C4-2B (cell line): ENCODE measurements around the gene CSNK1D.

ENCODE experiments used
- H3K27ac ChIP-seq: fragments of 450-650 bp; 2 replicates; pipeline ENCODE4 v1.5.1; 2017
- ZFX ChIP-seq: fragments of 450-650 bp; IDR thresholded peaks from 2 replicates; pipeline ENCODE4 v1.6.1; 2017
- TF ChIP-seq, protein P1 (sequence below): fragments of 450-650 bp; conservative IDR thresholded peaks from 2 replicates; pipeline ENCODE4 v1.5.1; 2017; ENCODE audit warnings: mild to moderate bottlenecking

The CSNK1D gene

DNA sequence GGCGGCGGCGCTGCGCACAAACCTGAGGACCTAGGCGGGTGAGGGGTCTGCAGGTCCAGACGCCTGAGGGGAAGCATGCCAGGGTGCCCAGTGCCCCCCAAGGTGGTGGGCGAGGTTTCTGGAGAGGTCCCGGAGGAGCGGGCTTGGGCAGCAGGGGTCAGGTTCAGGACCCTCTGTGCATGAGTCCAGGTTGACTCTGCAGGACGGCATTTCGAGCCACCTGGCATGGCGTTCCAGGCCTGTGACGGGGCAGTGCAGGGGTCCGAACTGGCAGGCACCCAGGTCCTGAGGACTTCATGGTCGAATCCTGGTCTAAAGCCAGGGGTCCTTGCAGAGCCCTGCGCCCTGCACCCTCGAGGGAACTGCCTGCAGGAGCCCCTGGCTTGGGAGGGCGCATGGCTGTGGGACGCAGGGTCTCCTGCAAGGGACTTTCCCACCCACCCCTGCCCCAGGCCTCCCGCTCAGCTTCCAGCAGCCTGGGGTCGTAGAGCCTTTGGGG is 41.1 kb downstream of the CSNK1D start:
- H3K27ac ChIP-seq = peak overlapping the region; percentile 95
- TF ChIP-seq, protein P1, sequence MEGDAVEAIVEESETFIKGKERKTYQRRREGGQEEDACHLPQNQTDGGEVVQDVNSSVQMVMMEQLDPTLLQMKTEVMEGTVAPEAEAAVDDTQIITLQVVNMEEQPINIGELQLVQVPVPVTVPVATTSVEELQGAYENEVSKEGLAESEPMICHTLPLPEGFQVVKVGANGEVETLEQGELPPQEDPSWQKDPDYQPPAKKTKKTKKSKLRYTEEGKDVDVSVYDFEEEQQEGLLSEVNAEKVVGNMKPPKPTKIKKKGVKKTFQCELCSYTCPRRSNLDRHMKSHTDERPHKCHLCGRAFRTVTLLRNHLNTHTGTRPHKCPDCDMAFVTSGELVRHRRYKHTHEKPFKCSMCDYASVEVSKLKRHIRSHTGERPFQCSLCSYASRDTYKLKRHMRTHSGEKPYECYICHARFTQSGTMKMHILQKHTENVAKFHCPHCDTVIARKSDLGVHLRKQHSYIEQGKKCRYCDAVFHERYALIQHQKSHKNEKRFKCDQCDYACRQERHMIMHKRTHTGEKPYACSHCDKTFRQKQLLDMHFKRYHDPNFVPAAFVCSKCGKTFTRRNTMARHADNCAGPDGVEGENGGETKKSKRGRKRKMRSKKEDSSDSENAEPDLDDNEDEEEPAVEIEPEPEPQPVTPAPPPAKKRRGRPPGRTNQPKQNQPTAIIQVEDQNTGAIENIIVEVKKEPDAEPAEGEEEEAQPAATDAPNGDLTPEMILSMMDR = no peak
- 0 out of 2 replicates have a peak, but pooled peaks have one; percentile 3 for TF ChIP-seq ZFX

DNA sequence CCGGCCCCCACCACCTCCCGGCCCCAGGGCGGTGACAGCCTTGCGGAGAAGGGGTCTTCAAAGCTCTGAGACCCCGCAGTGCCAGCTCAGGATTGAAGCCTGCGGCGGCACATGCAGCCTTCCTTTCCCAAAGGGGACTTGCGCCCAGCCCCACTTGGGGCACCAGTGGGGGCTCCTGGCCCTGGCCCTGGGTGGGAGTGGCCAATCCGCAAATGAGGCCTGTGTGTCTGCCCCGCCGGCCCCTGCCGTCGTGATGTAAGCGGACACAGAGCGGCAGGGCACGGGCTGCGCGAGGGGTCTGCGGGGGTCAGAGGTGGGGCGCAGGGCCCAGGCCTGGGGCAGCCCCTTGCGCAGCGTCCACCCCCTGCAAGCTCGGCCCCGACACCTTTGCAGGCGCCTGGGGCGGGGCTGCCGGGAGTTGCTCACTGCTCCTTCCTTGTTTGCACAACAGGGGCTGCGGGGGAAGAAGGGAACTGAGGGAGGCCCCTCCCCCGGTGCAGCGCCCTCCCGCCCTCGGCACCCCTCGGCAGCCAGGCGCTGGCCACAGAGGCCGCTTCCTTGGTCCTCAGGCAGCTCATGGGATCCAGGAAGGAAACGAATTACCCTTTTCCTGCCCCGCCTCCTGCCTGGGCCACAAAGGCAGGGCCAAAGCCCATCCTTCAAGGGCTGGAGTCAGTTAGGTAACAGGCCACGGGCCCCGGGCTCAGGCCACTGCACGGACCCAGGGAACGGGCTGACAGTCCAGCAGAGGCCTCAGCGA is 41.8 kb downstream of the CSNK1D start:
- TF ChIP-seq, protein P1 = no peak
- TF ChIP-seq ZFX = peak; percentile 38
- peak overlapping the region; percentile 95 for H3K27ac ChIP-seq

DNA sequence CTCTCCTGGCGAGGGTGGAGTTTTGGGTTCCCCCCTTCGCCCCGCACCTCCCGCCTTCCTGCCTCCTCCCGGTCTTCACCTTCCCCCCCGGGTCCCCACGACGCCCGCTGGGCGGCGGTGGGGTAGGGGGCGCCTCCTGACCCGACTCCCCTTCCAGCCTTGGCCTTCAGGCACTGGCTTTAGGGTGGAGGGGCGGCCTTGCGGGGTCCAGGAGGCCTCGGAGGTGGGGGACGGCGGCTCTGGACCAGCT is 42.3 kb downstream of the CSNK1D start:
- H3K27ac ChIP-seq = peak overlapping the region; percentile 95
- no peak for TF ChIP-seq ZFX
- TF ChIP-seq, protein P1 = no peak

DNA sequence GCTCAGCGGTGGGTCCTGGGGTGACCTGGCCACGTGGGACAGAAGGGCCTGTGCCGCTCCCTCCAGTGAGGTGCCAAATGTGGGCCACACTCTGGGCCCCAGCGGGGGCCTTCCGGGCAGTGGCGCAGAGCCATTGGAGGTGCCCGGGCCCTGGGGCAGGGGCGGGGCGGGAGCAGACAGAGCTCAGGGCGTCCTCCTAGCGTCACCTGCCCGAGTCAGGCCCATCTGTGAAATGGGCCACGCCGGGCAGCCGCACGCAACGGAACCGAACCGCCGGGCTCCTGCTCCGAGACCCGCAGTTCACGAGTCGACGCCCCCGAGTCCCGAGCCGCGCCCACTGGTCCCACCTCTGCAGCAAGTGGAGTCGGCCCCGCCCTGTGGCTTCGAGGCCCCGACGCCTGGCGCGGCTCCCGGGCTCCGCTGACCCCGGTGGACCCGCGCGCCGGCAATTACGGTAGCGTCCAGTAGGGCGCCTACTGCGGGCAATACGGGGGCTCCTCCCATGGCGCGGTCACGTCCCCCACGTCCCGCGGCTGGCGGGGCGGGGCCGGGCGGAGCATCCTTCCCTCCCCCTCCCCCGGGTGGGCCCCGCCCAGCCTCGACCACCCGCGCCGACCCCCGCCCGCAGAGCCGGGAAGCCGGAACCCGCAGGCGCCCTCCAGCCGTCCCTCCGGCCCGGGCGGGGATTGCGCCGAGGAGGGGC is 42.7 kb downstream of the CSNK1D start:
- peak; percentile 26; the same call in 1 of the 2 replicates for TF ChIP-seq ZFX
- TF ChIP-seq, protein P1 = no peak; the same call in 1 of the 2 replicates
- peak overlapping the region; percentile 95 for H3K27ac ChIP-seq

DNA sequence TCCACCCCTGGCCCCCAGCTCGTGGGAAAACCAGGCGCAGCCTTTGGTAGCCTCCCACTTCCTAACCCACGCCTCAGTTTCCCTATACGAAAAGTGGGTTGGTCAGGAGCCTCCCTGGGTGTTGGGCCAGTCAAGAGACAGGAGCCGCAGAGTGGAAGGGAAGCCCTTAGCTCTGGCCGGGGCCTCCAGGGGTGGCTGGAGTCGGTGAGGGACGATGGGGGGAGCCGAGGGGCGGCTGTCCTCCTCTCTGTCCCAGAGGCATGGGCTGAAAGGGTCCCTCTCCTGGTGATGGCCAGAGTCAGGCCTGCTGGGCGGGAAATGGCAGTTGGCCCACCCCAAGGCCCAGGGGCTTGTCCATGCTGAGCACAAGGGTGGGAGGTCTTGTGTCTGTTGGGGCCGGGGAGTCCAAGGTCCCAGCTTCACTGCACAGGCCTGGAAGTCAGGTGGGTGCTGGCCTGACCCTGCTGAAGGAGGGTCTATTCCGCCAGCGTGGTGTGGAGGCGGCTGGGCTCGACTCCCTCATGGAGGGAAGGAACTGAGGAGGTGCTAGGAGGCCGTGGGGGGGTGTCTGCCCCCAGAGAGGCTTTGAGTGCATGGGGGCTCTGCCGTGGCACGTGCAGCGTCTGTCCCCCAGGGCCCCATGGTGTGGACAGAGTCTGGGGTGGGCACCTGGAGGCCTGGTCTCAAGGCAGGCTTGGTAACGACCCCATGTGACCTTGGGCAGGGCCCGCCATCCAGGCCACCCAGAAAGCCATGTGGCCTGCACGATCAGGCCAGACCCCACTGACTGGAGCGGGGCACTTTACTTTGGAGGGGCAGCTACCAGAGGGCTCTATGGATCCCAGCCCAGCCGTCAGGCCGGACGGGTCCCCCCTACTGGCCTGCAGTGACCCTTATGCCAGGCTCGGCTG is 43.5 kb downstream of the CSNK1D start:
- TF ChIP-seq, protein P1 = no peak
- TF ChIP-seq ZFX = no peak
- H3K27ac ChIP-seq = peak overlapping the region; percentile 95

DNA sequence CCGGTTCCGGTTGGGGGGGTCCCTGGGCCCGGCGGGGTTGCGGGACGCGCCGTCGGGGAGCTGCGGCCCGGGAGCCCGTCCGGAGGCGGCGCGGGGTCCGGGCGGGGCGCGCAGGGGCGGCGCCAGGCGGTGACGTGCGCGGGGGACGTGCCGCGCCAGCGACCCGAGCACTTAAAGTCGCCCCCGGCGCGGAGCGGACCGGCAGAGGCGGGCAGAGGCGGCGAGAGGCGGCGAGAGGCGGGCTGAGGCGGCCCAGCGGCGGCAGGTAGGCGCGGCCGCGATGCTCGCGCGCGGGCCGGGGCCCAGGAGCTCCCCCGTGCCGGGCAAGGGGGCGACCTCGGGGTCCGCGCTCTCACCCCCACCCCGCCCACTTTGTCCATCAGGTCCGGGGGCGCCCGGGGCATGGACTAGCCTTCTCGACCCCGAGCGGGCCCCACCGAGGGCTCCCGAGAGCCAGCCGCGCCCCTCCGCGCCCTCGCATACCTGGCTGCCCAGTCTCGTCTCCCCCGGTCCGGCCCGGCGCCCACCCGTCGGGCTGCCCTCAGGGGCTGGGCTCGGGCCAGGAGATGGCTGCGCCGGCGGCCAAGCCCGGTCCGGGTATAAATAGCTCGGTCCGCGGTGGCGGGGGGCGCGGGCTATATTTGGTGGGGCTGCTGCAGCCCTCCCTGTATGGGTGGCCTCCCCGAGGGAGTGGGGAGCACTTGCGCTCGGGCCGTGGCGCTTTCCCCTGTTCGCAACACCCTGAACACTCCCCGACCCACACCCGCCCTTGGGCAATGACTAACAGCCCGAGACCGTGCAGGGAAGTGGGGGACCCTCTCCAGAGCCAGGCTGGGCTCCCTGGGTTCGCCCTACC is 44.4 kb downstream of the CSNK1D start, which contains the start of gene SLC16A3:
TSS of gene SLC16A3 (plus strand) at position 201 of the 856 bp plus-strand sequence. CDS start 6,967 bp downstream, outside the sequence.
- no peak for TF ChIP-seq ZFX
- TF ChIP-seq, protein P1 = no peak
- H3K27ac ChIP-seq = peak within 1 kb of the TSS; percentile 95
